Right lobe of liver (tissue), 4 donors: ENCODE data around the gene CUX1.

ENCODE experiments used
- POLR2A ChIP-seq: fragments of 450-650 bp; IDR thresholded peaks from one replicate; pipeline ENCODE4 v1.6.1; 2017; ENCODE audit warnings: antibody characterized with exemption, mild to moderate bottlenecking
- TF ChIP-seq, protein P1 (sequence below), 4 donors: fragments of 200-600 bp in 3 of 4; fragments of 450-650 bp in 1 of 4; IDR thresholded peaks; one replicate each; pipeline versions ENCODE4 v1.5.1 to v1.8.0; 2016 to 2022; ENCODE audit warnings: antibody characterized with exemption in 4 of 4, mild to moderate bottlenecking in 2 of 4
- donor health status: DM: no; HTN: no; CAD: no.
- donor health status: DM: no; HTN: no; CAD: no.
- donor health status: DM: no; HTN: yes; CAD: no.

DNA sequence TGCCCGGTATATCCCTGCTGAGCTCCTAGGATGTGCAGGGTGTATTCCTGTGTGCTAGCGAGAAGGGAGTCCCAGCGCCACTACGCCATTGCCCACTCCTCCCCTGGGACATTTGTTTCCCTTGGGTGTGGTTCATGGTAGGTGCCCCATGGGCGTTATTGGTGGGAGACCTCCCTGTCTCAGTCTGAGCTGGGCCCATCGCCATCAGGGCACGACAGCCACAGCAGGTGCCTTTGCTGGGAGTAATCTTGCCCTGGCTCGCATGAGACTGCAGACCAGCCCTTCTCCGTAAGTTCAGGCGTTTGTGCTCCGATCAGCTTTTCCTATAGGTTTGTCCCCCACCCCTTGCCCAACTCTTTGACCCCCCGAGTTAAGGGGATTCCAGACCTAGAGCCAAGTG lies 332.0 kb downstream of the CUX1 start:
- TF ChIP-seq, protein P1, sequence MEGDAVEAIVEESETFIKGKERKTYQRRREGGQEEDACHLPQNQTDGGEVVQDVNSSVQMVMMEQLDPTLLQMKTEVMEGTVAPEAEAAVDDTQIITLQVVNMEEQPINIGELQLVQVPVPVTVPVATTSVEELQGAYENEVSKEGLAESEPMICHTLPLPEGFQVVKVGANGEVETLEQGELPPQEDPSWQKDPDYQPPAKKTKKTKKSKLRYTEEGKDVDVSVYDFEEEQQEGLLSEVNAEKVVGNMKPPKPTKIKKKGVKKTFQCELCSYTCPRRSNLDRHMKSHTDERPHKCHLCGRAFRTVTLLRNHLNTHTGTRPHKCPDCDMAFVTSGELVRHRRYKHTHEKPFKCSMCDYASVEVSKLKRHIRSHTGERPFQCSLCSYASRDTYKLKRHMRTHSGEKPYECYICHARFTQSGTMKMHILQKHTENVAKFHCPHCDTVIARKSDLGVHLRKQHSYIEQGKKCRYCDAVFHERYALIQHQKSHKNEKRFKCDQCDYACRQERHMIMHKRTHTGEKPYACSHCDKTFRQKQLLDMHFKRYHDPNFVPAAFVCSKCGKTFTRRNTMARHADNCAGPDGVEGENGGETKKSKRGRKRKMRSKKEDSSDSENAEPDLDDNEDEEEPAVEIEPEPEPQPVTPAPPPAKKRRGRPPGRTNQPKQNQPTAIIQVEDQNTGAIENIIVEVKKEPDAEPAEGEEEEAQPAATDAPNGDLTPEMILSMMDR (IDR thresholded peaks at IDR 0.05), result no peak
- no peak for TF ChIP-seq POLR2A
